ENCODE results near the gene ZDHHC12.

The ZDHHC12 gene

DNA sequence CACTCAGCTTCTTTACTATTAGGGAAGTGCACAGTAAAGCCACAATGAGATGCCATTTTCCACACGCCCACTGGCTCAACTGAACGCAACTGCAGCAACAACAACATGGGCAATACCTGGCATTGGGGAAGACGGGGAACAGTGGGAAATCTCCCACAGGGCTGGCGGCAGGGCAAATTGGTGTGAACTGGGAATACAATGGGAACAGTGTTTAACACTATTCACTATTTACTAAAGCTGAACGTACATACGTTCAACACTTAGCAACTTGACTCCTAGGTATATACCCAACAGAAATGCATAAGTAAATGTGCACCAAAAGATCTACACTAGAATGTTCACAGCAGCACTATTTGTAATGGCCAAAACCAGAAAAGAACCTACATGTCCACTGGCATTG is 33.7 kb upstream of the ZDHHC12 start:
- H3K9me3 ChIP-seq (ENCODE audit: control insufficient read depth, insufficient read depth, low read length) = no peaks in the 10 kb centered on the region
- no peaks in the 10 kb centered on the region for H3K4me1 ChIP-seq (ENCODE audit: control insufficient read depth, insufficient read depth, low read length)
- H3K4me3 ChIP-seq (ENCODE audit: low read length) = no peak overlapping the region
- WGBS (ENCODE audit: insufficient coverage, insufficient read length) = no CpG with 5 or more reads among the region's 6 CpGs
- no peak for DNase-seq (ENCODE audit: low read depth, low spot score)
- H3K27me3 ChIP-seq (ENCODE audit: control insufficient read depth, insufficient read depth, low read length) = no peaks in the 10 kb centered on the region
- H3K27ac ChIP-seq (ENCODE audit: low read length) = no peak overlapping the region
- H3K36me3 ChIP-seq (ENCODE audit: control insufficient read depth, insufficient read depth, low read length) = 0 out of 2 replicates have a peak, but pooled peaks cover 4% of the 10 kb centered on the region

DNA sequence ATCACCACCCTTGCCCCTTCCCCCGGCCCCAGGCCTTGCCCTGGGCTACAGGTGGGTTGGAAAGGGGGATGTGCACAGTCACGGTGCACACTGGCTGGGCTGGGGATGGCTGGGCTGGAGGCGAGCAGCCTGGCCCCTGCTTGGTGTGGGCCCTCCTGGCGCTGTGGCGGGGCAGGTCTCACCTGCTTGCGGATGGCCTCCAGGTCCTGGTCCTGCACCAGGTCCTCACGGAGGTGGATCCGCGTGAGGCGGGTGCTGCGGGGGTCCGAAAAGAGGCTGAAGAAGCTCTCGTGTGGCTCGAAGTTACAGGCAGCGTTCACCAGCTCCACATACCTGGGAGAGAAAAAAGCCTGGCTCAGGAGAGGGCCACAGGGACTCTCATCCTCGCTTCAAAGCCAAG is 29.7 kb upstream of the ZDHHC12 start:
- Histone ChIP-seq H3K27ac (ENCODE audit: low read length) (no peak overlapping the region), H3K4me1 (ENCODE audit: control insufficient read depth, insufficient read depth, low read length) (no peaks in the 10 kb centered on the region), H3K27me3 (ENCODE audit: control insufficient read depth, insufficient read depth, low read length) (no peaks in the 10 kb centered on the region), H3K9me3 (ENCODE audit: control insufficient read depth, insufficient read depth, low read length) (no peaks in the 10 kb centered on the region), H3K4me3 (ENCODE audit: low read length) (no peak overlapping the region), H3K36me3 (ENCODE audit: control insufficient read depth, insufficient read depth, low read length) (0 out of 2 replicates have a peak, but pooled peaks cover 10% of the 10 kb centered on the region)
- WGBS (ENCODE audit: insufficient coverage, insufficient read length) = no CpG with 5 or more reads among the region's 16 CpGs
- no peak for DNase-seq (ENCODE audit: low read depth, low spot score)

GRCh38 chr9:128750926-128751595 is 27.1 kb upstream of the ZDHHC12 start:
- no peak overlapping the region for H3K4me3 ChIP-seq (ENCODE audit: low read length)

DNA sequence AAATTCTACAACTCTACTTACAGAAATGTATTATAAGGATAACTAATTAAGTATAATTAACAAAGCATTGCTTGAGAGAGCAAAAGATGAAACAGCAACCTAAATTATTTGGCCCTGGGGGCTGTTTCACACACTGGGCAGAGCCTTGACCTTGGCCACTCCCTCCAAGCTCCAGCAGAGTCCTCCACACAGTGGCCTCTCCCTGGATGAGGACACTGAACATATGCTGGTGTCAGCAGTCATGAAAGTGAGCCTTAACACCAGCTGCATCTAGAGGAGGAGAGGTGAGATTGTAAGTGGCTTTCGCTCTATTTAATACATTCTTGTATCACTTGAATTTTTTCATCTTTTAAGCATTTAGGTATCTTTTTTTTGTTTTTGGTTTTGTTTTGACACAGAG is 23.3 kb upstream of the ZDHHC12 start:
- H3K4me3 ChIP-seq (ENCODE audit: low read length) = no peak overlapping the region
- no peaks in the 10 kb centered on the region for H3K4me1 ChIP-seq (ENCODE audit: control insufficient read depth, insufficient read depth, low read length)
- WGBS (ENCODE audit: insufficient coverage, insufficient read length) = no CpG with 5 or more reads among the region's 1 CpG
- H3K27ac ChIP-seq (ENCODE audit: low read length) = no peak overlapping the region
- H3K9me3 ChIP-seq (ENCODE audit: control insufficient read depth, insufficient read depth, low read length) = no peaks in the 10 kb centered on the region
- no peak for DNase-seq (ENCODE audit: low read depth, low spot score)
- H3K36me3 ChIP-seq (ENCODE audit: control insufficient read depth, insufficient read depth, low read length) = 0 out of 2 replicates have a peak, but pooled peaks cover 6% of the 10 kb centered on the region
- no peaks in the 10 kb centered on the region for H3K27me3 ChIP-seq (ENCODE audit: control insufficient read depth, insufficient read depth, low read length)

More at GRCh38 chr9:128750926-128751595, 27.1 kb upstream of the ZDHHC12 start:
- H3K4me1 ChIP-seq (ENCODE audit: control insufficient read depth, insufficient read depth, low read length) = no peaks in the 10 kb centered on the region
- no peaks in the 10 kb centered on the region for H3K9me3 ChIP-seq (ENCODE audit: control insufficient read depth, insufficient read depth, low read length)
- H3K27ac ChIP-seq (ENCODE audit: low read length) = no peak overlapping the region
- no peaks in the 10 kb centered on the region for H3K27me3 ChIP-seq (ENCODE audit: control insufficient read depth, insufficient read depth, low read length)
- WGBS (ENCODE audit: insufficient coverage, insufficient read length) = no CpG with 5 or more reads among the region's 22 CpGs
- DNase-seq (ENCODE audit: low read depth, low spot score) = no peak
- 0 out of 2 replicates have a peak, but pooled peaks cover 10% of the 10 kb centered on the region for H3K36me3 ChIP-seq (ENCODE audit: control insufficient read depth, insufficient read depth, low read length)

DNA sequence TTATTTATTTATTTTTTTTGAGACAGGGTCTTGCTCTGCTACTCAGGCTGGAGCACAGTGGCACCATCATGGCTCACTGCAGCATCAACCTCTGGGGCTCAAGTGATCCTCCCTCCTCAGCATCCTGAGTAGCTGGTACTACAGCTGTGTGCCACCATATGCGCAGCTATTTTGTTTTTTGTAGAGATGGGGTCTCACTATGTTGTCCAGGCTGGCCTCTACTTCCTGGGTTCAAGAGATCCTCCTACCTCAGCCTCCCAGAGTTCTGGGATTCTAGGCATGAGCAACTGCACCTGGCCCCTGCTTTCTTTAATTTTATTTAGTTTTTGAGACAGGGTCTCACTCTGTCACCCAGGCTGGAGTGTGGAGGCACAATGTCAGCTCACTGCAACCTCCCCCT is 19.5 kb upstream of the ZDHHC12 start:
- no peaks in the 10 kb centered on the region for H3K27me3 ChIP-seq (ENCODE audit: control insufficient read depth, insufficient read depth, low read length)
- no peak overlapping the region for H3K4me3 ChIP-seq (ENCODE audit: low read length)
- H3K4me1 ChIP-seq (ENCODE audit: control insufficient read depth, insufficient read depth, low read length) = no peaks in the 10 kb centered on the region
- no CpG with 5 or more reads among the region's 1 CpG for WGBS (ENCODE audit: insufficient coverage, insufficient read length)
- no peak overlapping the region for H3K27ac ChIP-seq (ENCODE audit: low read length)
- no peaks in the 10 kb centered on the region for H3K9me3 ChIP-seq (ENCODE audit: control insufficient read depth, insufficient read depth, low read length)
- no peak for DNase-seq (ENCODE audit: low read depth, low spot score)
- no peaks in the 10 kb centered on the region; the same call in 1 of the 2 replicates for H3K36me3 ChIP-seq (ENCODE audit: control insufficient read depth, insufficient read depth, low read length)

GRCh38 chr9:128742401-128742800 is 18.5 kb upstream of the ZDHHC12 start:
- H3K27me3 ChIP-seq (ENCODE audit: control insufficient read depth, insufficient read depth, low read length) = no peaks in the 10 kb centered on the region
- no peaks in the 10 kb centered on the region; the same call in 1 of the 2 replicates for H3K36me3 ChIP-seq (ENCODE audit: control insufficient read depth, insufficient read depth, low read length)
- no peak overlapping the region for H3K27ac ChIP-seq (ENCODE audit: low read length)
- no peak overlapping the region for H3K4me3 ChIP-seq (ENCODE audit: low read length)
- no peaks in the 10 kb centered on the region for H3K9me3 ChIP-seq (ENCODE audit: control insufficient read depth, insufficient read depth, low read length)
- no peak for DNase-seq (ENCODE audit: low read depth, low spot score)
- no CpG with 5 or more reads among the region's 20 CpGs for WGBS (ENCODE audit: insufficient coverage, insufficient read length)
- H3K4me1 ChIP-seq (ENCODE audit: control insufficient read depth, insufficient read depth, low read length) = no peaks in the 10 kb centered on the region

- no peaks in the 10 kb centered on the region for H3K9me3 ChIP-seq (ENCODE audit: control insufficient read depth, insufficient read depth, low read length)
- H3K27me3 ChIP-seq (ENCODE audit: control insufficient read depth, insufficient read depth, low read length) = no peaks in the 10 kb centered on the region
- H3K4me1 ChIP-seq (ENCODE audit: control insufficient read depth, insufficient read depth, low read length) = peaks cover 1% of the 10 kb centered on the region; the same call in 1 of the 2 replicates
- no CpG with 5 or more reads among the region's 2 CpGs for WGBS (ENCODE audit: insufficient coverage, insufficient read length)
- no peak for DNase-seq (ENCODE audit: low read depth, low spot score)
- H3K36me3 ChIP-seq (ENCODE audit: control insufficient read depth, insufficient read depth, low read length) = no peaks in the 10 kb centered on the region; the same call in 1 of the 2 replicates
- no peak overlapping the region for H3K4me3 ChIP-seq (ENCODE audit: low read length)
- H3K27ac ChIP-seq (ENCODE audit: low read length) = no peak overlapping the region
Measured at GRCh38 chr9:128735373-128735772, 11.4 kb upstream of the ZDHHC12 start.

GRCh38 chr9:128733256-128733655 is 9.3 kb upstream of the ZDHHC12 start:
- no CpG with 5 or more reads among the region's 9 CpGs for WGBS (ENCODE audit: insufficient coverage, insufficient read length)
- Histone ChIP-seq H3K36me3 (ENCODE audit: control insufficient read depth, insufficient read depth, low read length) (no peaks in the 10 kb centered on the region; the same call in 1 of the 2 replicates), H3K27ac (ENCODE audit: low read length) (no peak overlapping the region), H3K9me3 (ENCODE audit: control insufficient read depth, insufficient read depth, low read length) (no peaks in the 10 kb centered on the region), H3K4me3 (ENCODE audit: low read length) (no peak overlapping the region), H3K4me1 (ENCODE audit: control insufficient read depth, insufficient read depth, low read length) (peaks cover 1% of the 10 kb centered on the region; the same call in 1 of the 2 replicates), H3K27me3 (ENCODE audit: control insufficient read depth, insufficient read depth, low read length) (no peaks in the 10 kb centered on the region)
- peak; percentile 94 for DNase-seq (ENCODE audit: low read depth, low spot score)

DNA sequence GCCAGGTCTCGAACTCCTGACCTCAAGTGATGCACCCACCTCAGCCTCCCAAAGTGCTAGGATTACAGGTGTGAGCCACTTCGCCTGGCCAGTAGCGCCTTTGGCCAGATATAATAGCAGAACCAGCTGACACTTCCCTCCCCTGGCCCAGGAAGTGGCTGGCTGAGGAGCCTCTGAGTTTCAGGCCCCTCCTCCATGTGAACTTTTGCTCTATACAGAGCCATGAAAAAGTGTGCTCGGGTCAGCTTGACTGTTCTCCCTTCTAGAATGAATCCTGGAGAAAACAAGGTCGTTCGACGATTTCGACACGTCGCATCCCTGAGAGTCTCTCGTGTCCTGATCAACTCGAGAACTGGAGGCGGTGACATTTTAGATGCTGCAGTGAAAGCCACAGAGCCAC is 8.6 kb upstream of the ZDHHC12 start:
- no peak overlapping the region for H3K4me3 ChIP-seq (ENCODE audit: low read length)
- DNase-seq (ENCODE audit: low read depth, low spot score) = no peak
- no peaks in the 10 kb centered on the region for H3K27me3 ChIP-seq (ENCODE audit: control insufficient read depth, insufficient read depth, low read length)
- peaks cover 1% of the 10 kb centered on the region; the same call in 1 of the 2 replicates for H3K4me1 ChIP-seq (ENCODE audit: control insufficient read depth, insufficient read depth, low read length)
- no peaks in the 10 kb centered on the region; the same call in 1 of the 2 replicates for H3K36me3 ChIP-seq (ENCODE audit: control insufficient read depth, insufficient read depth, low read length)
- H3K9me3 ChIP-seq (ENCODE audit: control insufficient read depth, insufficient read depth, low read length) = no peaks in the 10 kb centered on the region
- no CpG with 5 or more reads among the region's 13 CpGs for WGBS (ENCODE audit: insufficient coverage, insufficient read length)
- no peak overlapping the region for H3K27ac ChIP-seq (ENCODE audit: low read length)

DNA sequence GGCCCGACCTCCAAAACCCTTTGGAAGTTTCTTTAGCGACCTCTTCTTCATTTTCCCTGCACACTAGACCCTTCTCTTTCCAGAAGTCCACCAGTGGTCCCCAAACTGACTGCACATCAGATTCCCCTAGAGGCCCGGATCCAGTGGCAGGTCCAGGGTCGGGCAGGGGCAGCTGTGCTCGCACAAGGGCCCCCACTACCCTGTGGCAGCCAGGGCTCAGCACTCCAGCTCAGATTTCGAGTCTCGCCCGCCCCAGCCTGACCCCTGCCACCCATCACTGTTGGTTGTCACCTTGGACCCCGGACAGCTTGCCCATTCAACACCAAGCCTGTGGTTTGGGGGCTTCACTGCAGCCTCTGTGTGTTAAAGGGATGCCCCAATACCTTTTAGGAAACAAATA is 7.8 kb upstream of the ZDHHC12 start:
- no peaks in the 10 kb centered on the region for H3K27me3 ChIP-seq (ENCODE audit: control insufficient read depth, insufficient read depth, low read length)
- no peaks in the 10 kb centered on the region for H3K9me3 ChIP-seq (ENCODE audit: control insufficient read depth, insufficient read depth, low read length)
- WGBS (ENCODE audit: insufficient coverage, insufficient read length) = no CpG with 5 or more reads among the region's 9 CpGs
- no peak overlapping the region for H3K4me3 ChIP-seq (ENCODE audit: low read length)
- peaks cover 1% of the 10 kb centered on the region; the same call in 1 of the 2 replicates for H3K4me1 ChIP-seq (ENCODE audit: control insufficient read depth, insufficient read depth, low read length)
- H3K27ac ChIP-seq (ENCODE audit: low read length) = no peak overlapping the region
- no peaks in the 10 kb centered on the region for H3K36me3 ChIP-seq (ENCODE audit: control insufficient read depth, insufficient read depth, low read length)
- DNase-seq (ENCODE audit: low read depth, low spot score) = no peak

DNA sequence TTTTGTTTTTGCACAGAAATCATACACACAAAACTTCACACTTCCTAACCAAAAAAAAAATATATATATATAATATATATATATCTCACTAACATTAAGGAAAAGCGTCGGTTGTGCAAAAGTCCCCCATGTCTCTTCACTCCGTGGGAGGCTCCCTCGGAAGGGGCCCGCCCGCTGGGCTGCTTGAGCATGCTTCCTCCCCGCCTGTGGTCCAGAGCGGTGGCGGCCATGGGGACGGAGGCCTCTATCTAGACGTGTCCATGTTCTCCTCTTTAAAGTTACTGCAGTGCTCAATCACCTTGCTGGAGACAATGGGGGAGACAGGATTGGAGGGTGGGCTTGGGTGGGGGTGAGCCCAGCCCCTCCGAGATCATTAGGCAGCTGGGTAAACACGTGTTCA is 7.2 kb upstream of the ZDHHC12 start:
- DNase-seq (ENCODE audit: low read depth, low spot score) = no peak
- H3K36me3 ChIP-seq (ENCODE audit: control insufficient read depth, insufficient read depth, low read length) = no peaks in the 10 kb centered on the region
- H3K4me3 ChIP-seq (ENCODE audit: low read length) = no peak overlapping the region
- peaks cover 1% of the 10 kb centered on the region; the same call in 1 of the 2 replicates for H3K4me1 ChIP-seq (ENCODE audit: control insufficient read depth, insufficient read depth, low read length)
- no peaks in the 10 kb centered on the region for H3K27me3 ChIP-seq (ENCODE audit: control insufficient read depth, insufficient read depth, low read length)
- H3K9me3 ChIP-seq (ENCODE audit: control insufficient read depth, insufficient read depth, low read length) = no peaks in the 10 kb centered on the region
- no CpG with 5 or more reads among the region's 13 CpGs for WGBS (ENCODE audit: insufficient coverage, insufficient read length)
- no peak overlapping the region for H3K27ac ChIP-seq (ENCODE audit: low read length)
